NAMALWA (cell line): Measurements from ENCODE around the gene NRXN3.

Experiments used
- DNase-seq: peaks from one replicate; pipeline ENCODE4 v3.0.0-alpha.2; 2015; ENCODE audit warnings: low spot score

Gene NRXN3

DNA sequence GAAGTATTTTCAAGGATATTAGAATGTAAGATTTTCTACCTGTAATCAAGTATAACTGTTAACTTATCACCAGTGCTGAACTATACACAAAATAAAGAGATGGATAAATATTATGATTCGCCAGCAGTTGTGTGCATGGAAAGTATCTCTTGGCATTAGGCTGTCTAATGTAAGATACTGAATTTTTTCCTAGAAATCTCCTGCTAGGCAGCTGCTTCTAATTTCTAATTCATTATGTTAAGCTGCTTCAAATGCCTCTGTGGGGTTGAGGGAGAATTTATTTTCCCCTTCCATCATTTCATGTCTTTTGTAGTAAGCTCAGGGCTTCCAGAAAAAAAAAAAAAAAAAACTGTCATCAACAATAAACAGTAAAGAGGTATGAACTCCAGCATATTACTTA is 1525.1 kb downstream of the NRXN3 start:
- no peak for DNase-seq

DNA sequence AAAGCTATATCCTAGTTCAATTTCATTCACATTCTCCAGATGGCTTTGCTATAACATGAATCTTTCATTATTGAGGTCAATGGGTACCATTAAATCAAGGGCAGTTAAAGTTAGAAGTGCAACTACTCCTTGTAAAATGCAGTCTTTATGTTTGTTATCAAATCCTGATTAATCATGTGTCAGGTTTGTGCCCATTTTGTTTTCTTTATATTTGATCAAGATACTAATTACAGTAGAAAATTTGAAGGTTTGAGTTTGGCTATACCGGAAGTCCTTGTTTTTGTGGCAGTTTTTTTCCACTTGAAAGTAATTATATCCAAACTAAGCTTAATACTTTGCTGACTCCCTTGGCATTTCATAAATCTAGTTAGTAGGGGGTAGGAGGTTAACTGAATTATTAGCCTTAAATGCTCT is 1528.1 kb downstream of the NRXN3 start:
- no peak for DNase-seq

DNA sequence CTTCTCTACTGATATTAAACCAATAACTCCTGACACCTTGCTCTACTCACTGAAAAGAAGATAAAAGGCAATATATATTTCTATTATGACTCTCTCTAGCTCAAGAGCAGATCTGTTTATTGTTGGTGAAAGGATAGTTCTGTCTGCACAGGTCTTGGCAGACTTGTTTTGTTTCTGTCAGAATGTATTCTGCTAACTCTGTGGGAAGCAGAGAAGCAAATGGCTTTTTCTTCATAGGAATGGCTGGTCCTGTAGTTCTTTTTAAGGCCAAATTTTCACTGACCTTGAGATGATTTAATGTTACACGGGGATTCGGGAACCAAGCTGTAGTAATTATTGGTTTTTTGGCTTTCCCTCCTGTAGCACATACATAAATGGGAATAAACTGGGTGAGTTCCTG is 1529.0 kb downstream of the NRXN3 start:
- no peak for DNase-seq

GRCh38 chr14:79701371-79701770 is 1531.2 kb downstream of the NRXN3 start:
- DNase-seq: no peak

DNA sequence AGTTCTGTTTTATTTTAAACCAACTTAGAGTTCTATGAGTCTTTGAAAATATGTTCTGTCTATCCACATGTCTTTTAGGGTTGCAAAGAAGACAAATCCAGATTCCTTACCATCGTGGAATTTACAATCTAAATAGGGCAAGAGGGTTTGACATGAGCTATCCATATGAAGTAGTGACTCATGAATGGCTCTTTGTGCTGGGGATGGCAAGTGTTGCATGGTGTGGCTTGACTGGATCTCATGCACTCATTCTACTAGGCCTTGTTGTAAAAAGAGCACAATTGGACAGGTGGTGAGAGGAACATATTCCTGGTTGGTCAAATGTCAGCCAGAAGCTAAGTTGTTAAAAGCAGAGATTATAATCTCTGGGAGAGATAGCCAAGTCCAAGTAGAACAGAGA is 1532.0 kb downstream of the NRXN3 start:
- DNase-seq: no peak

- no peak for DNase-seq
Measured at GRCh38 chr14:79703209-79703608, 1533.0 kb downstream of the NRXN3 start.

GRCh38 chr14:79704041-79704807 is 1534.1 kb downstream of the NRXN3 start:
- DNase-seq: no peak

DNA sequence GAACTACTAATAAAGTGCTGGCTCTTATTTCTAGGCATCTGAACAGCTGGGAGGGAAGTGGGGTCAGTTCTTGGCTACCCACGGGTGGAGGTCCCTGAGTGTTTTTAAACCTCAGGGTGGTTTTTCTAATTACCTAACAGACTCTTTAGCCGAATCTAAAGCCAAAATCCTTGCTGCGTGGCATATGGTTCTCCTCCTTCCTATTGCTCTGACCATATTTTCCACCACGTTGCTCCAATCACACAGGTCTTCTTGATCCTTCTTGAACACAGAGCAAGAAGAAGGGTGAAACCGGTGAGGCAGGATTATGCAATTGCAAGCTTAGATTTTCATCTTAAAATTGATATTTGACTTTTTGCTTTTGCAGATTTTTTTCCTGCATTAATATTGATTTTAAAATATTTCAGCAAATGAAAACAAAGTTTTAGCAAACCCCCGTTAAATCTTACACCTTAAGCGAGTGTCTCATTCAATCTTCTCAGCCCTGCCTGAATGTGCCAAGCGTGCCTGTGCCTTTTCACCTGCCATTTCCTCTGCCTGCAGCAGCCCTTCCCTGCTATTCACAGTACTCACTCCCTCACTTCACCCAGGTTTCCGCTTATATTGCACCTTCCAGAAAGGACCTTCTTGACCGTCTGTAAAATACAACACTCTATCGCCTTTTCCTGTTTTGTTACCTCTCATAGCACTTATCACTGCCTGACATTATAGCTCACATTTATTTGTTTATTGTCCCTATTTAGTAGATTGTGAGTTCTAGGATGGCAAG is 1535.1 kb downstream of the NRXN3 start:
- no peak for DNase-seq

GRCh38 chr14:79706382-79706781 is 1536.2 kb downstream of the NRXN3 start:
- no peak for DNase-seq

GRCh38 chr14:79708426-79709388 is 1538.5 kb downstream of the NRXN3 start:
- DNase-seq: no peak

GRCh38 chr14:79709573-79709972 is 1539.4 kb downstream of the NRXN3 start:
- no peak for DNase-seq

DNA sequence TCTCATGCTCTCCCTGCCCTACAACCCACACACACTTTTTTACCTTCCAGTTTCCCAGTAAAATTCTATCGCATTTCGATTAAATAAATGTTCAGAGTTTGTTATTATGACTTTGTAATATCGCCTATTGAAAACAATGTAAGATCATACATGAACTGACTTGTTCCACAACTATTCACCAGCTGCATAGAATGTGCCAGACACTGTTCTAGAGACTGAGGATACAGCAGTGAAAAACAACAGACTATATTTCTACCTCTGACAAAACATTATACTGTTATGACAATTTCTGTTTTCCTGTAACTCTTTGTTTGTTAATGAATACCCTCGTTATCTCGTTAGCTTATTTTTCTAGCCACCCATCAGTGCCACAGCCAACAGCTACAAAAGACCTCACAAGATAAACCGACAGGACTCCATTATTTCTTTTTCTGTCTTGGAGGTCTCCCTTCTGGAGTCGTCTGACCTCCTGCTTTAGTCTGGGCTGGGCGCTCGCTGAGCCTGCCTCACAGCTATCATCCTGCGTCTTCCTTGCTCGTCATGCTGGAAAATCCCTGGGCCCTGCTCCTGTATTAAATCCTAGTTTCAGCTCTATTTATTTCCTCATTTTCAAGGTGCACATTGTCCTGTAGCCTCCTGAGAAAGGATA is 1542.3 kb downstream of the NRXN3 start:
- DNase-seq: no peak

DNA sequence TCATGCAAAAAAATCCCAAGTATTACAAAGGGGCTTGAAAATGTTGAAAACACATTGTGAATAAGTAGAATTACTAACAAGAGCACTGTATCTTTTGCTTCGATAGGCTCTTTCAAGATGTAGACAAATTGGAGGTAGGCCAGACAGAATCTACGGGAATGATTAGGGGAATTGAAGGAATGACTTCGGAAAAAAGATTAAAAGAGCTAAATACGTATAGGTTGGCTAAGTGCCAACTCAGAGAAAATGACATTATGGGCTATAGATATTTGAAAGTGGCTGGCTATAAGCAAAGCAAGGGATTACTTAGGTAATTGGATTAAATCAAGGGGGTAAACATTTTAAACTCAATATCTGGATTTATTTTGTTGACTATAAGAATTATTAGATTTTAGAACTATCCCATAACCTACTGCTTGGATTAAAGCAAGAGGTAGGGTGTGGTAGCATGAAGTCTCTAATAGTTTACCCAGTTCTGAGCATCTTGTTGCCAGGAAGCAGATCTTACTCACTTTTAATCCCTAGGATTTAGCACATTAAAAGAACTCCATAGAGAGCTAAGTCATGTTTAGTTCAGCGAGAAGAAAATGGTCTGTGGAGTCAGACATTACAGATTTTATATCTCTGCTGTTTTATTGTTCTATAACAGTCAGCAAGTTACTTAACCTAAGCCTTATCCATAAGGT is 1551.4 kb downstream of the NRXN3 start:
- DNase-seq: no peak

DNA sequence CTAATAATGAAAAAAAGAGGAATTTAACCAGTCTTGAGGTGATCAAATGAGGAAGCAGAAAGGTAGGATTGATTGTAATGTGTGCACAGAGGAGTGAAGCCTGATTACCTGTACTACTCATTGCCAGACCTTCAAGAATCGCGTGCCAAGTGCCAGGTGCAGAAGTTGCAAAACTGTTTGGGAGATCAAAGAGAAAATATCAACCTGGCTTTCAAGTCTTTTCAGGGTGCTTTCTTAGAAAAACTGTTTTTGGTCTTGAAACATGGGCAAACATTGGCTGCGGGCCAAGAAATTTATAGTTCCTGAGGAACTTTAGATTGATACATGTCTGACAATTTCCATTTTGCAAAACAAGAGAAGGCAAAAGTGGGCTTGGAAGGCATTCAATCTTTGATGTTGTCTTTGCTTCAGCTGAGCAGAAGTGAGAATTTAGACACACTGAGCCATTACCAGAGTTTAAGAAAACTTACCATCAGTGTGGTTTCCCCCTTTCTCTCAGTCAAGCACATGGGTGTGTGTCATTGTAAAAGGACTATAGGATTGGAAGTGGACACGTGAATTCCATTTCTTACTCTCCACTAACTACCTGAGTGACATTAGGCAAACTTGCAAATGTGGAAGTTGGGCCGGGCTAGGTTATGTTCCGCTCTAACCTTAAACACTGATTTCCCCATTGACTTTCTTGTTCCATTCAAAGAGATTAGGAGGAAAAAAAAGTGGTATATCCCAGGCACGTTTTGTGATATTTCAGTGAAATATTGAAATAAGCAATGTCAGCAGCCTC is 1555.0 kb downstream of the NRXN3 start:
- DNase-seq: no peak

- no peak for DNase-seq
Measured at GRCh38 chr14:79727900-79728299, 1557.7 kb downstream of the NRXN3 start.

DNA sequence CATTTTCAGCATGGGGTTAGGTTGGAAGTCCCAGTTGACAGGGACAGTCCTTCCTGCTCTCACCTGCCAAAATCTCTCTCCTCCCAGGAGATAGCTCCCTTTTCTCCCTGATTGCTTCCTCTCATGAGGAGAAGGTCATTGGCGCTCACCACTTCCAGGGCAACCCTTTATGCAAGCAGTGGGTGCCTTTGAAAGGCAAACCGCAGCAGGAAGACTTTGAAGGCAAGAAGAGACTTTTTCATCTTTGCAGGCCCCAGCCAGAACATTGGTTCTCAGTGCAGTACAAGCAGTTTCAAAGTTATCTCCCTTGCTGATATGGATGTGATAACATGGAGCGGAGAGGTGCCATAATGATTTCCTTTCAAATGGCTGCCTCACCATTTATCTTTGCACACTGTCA is 1558.2 kb downstream of the NRXN3 start:
- DNase-seq: no peak

DNA sequence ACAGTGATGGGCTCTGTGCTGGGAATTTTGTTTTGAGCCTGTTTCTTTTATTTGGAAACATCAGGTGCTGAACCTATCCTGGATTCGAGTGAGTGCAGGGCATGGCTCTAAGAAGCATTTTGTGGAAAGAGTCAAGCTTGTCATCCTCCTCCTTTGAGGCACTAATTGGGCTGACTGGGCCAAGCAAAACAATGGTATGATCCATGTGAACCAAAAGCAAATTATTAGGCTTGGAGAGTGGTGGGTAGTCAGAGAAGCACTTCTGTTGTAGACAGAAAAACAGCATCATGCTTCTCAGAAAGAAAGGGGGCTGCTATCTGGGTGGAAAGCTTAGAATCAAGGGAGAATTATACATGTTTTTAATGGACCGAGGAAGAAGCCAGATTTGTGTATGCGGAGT is 1559.6 kb downstream of the NRXN3 start:
- DNase-seq: no peak

GRCh38 chr14:79730196-79730595 is 1560.0 kb downstream of the NRXN3 start:
- no peak for DNase-seq

DNA sequence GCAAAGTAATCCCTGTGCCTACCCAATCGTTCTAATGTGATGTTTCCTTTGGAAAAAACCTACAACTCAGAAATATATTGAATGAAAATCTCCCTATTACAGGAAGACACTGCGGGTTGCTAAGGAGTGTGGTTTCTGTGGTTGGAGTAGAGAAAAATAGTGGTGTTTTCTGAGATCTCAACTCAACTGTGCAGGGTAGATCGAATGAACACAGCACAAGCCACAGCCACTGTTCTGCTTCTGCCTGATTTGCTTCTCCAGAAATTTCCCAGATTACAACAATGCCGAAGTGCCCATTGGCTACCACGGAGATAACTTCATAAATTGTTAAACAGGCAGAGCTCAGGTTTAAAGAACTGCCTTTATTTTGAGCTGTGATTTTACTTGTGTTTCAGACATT is 1560.8 kb downstream of the NRXN3 start:
- no peak for DNase-seq

DNA sequence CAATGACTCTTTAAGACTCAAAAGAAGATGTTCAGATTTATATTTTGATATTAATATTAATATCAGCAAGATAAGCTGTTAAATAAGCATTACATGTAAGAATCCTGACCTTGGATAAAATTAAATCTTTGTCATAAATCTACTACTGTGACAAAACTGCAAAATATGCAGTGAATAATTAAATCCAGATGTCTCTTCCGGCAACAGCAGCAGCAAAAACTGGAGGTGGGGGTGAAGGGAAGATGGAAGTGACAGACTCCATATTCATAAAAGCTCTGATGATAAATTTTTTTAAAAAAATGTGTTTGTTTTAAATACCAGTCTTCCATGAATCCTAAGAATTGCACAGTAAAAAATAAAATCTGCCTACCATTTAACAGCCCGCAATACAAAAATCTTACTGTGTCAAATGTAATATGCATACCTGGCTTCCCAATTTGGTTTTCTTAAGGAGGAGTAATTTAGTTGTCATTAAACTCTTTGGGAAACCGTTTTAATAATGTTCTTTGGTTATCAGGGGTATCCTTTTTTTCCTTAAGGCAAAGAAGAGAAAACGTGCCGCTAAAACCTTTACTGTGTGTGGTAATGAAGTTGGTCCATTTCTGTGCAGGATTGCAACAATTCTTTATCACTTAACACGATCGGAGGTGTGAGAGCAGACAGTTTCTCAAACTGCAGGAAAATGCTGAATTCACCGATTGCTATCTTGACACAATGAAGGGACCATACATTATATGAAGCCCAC is 1562.9 kb downstream of the NRXN3 start:
- no peak for DNase-seq
